ENCODE measurements around the gene BABAM2. TPM values are rescaled to one million over a fixed set of nuclear protein-coding genes. Genes with fewer than 3 reads are reported as not detected.

Gene BABAM2
- total and polyA plus RNA-seq, 2 experiments from 2014 or later: 17.8 to 21.5 TPM

DNA sequence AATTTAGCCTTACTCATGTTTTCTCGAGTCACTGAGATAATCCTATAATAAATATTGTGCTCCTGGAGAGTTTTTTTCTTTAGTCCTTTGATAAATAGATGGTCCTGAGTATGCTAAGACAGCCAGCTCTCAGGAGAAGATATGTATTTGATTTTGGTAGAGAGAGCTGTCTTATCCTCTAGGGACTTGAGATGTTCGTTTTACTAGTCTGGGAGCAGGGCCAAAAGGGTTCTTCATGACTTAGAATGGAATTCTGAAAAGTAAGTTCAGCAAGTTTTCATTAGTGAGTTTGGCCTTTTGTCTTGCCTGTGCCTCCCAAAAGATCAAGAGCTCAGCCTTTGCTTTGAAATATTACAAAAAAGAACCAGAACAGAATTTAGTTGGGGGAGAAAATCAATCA is 246.7 kb downstream of the BABAM2 start:
- H3K79me2 ChIP-seq (replicated peaks; ENCODE audit: insufficient read depth): no peaks in the 10 kb centered on the region
- H3K4me1 Mint-ChIP-seq: no peaks in the 10 kb centered on the region
- peaks cover 3% of the 10 kb centered on the region; the same call in 2 of the 3 replicates for H3K36me3 Mint-ChIP-seq (ENCODE audit: low read depth)
- H3F3A ChIP-seq (replicated peaks; ENCODE audit: low read depth): no peaks in the 10 kb centered on the region
- no peak for TF ChIP-seq POLR2AphosphoS5 (IDR thresholded peaks at IDR 0.05; ENCODE audit: low read depth)
- TF ChIP-seq, protein P1, sequence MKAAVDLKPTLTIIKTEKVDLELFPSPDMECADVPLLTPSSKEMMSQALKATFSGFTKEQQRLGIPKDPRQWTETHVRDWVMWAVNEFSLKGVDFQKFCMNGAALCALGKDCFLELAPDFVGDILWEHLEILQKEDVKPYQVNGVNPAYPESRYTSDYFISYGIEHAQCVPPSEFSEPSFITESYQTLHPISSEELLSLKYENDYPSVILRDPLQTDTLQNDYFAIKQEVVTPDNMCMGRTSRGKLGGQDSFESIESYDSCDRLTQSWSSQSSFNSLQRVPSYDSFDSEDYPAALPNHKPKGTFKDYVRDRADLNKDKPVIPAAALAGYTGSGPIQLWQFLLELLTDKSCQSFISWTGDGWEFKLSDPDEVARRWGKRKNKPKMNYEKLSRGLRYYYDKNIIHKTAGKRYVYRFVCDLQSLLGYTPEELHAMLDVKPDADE (IDR thresholded peaks at IDR 0.05): no peak
- TF ChIP-seq, protein P2, sequence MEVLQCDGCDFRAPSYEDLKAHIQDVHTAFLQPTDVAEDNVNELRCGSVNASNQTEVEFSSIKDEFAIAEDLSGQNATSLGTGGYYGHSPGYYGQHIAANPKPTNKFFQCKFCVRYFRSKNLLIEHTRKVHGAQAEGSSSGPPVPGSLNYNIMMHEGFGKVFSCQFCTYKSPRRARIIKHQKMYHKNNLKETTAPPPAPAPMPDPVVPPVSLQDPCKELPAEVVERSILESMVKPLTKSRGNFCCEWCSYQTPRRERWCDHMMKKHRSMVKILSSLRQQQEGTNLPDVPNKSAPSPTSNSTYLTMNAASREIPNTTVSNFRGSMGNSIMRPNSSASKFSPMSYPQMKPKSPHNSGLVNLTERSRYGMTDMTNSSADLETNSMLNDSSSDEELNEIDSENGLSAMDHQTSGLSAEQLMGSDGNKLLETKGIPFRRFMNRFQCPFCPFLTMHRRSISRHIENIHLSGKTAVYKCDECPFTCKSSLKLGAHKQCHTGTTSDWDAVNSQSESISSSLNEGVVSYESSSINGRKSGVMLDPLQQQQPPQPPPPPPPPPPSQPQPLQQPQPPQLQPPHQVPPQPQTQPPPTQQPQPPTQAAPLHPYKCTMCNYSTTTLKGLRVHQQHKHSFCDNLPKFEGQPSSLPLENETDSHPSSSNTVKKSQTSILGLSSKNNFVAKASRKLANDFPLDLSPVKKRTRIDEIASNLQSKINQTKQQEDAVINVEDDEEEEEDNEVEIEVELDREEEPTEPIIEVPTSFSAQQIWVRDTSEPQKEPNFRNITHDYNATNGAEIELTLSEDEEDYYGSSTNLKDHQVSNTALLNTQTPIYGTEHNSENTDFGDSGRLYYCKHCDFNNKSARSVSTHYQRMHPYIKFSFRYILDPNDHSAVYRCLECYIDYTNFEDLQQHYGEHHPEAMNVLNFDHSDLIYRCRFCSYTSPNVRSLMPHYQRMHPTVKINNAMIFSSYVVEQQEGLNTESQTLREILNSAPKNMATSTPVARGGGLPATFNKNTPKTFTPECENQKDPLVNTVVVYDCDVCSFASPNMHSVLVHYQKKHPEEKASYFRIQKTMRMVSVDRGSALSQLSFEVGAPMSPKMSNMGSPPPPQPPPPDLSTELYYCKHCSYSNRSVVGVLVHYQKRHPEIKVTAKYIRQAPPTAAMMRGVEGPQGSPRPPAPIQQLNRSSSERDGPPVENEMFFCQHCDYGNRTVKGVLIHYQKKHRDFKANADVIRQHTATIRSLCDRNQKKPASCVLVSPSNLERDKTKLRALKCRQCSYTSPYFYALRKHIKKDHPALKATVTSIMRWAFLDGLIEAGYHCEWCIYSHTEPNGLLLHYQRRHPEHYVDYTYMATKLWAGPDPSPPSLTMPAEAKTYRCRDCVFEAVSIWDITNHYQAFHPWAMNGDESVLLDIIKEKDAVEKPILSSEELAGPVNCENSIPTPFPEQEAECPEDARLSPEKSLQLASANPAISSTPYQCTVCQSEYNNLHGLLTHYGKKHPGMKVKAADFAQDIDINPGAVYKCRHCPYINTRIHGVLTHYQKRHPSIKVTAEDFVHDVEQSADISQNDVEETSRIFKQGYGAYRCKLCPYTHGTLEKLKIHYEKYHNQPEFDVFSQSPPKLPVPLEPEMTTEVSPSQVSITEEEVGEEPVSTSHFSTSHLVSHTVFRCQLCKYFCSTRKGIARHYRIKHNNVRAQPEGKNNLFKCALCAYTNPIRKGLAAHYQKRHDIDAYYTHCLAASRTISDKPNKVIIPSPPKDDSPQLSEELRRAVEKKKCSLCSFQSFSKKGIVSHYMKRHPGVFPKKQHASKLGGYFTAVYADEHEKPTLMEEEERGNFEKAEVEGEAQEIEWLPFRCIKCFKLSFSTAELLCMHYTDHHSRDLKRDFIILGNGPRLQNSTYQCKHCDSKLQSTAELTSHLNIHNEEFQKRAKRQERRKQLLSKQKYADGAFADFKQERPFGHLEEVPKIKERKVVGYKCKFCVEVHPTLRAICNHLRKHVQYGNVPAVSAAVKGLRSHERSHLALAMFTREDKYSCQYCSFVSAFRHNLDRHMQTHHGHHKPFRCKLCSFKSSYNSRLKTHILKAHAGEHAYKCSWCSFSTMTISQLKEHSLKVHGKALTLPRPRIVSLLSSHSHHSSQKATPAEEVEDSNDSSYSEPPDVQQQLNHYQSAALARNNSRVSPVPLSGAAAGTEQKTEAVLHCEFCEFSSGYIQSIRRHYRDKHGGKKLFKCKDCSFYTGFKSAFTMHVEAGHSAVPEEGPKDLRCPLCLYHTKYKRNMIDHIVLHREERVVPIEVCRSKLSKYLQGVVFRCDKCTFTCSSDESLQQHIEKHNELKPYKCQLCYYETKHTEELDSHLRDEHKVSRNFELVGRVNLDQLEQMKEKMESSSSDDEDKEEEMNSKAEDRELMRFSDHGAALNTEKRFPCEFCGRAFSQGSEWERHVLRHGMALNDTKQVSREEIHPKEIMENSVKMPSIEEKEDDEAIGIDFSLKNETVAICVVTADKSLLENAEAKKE (CRISPR knock-in tag; IDR thresholded peaks at IDR 0.05): no peak
- no peak for TF ChIP-seq JUNB (IDR thresholded peaks at IDR 0.05; ENCODE audit: unreplicated experiment)
- no peak for TF ChIP-seq ZNF114 (CRISPR knock-in tag; IDR thresholded peaks at IDR 0.05)
- no peak for TF ChIP-seq ZNF331 (CRISPR knock-in tag; IDR thresholded peaks at IDR 0.05; ENCODE audit: low read depth)
- H3K36me3 ChIP-seq (ENCODE audit: insufficient read depth): no peaks in the 10 kb centered on the region
- no peak overlapping the region for H3K4me2 ChIP-seq
- H3K27me3 Mint-ChIP-seq (ENCODE audit: insufficient read depth, low read depth, poor library complexity): no peaks in the 10 kb centered on the region
- no peaks in the 10 kb centered on the region for H3K4me1 ChIP-seq (ENCODE audit: insufficient read depth)
- no peak overlapping the region for H3K4me3 ChIP-seq
- H3K9me3 Mint-ChIP-seq: no peaks in the 10 kb centered on the region; the same call in 2 of the 3 replicates
- DNase-seq (ENCODE audit: low spot score) (no peak), ATAC-seq (no peak)
- no peaks in the 10 kb centered on the region for H4K20me1 ChIP-seq (replicated peaks; ENCODE audit: insufficient read depth)
- no peak overlapping the region for H3K27ac ChIP-seq (ENCODE audit: low read depth)
- H3K27me3 ChIP-seq (ENCODE audit: insufficient read depth): no peaks in the 10 kb centered on the region
- no peak overlapping the region for H3K27ac Mint-ChIP-seq
- no peak overlapping the region for H3K4me3 Mint-ChIP-seq
- H3K9me2 ChIP-seq (ENCODE audit: insufficient read depth): no peaks in the 10 kb centered on the region
- no peak overlapping the region for H2AFZ ChIP-seq
